K562 (cell line): ENCODE results near the gene GRIK3. TPM values are rescaled to one million over a fixed set of nuclear protein-coding genes. Genes with fewer than 3 reads are reported as not detected.

Source experiments
- ATAC-seq: fragments of 200-7000 bp; cut with Tn5 transposase; 3 replicates; pipeline ENCODE4 v1.9.1; 2020; ENCODE audit warnings: moderate library complexity
- BruUV-seq: library from RNA; stranded (reverse); fragments of 400-500 nt; replicated peaks from 2 replicates; lab custom pipeline; 2021; lab: Mats Ljungman, UMichigan
- CTCF ChIA-PET: fragments of 300-600 bp; formaldehyde crosslinking; extraction: SDS; loops from one replicate; lab custom pipeline; 2021; ENCODE audit warnings: low intra/inter-chr PET ratio; lab: Yijun Ruan, JAX
- POLR2A ChIA-PET: fragments of 300-600, 350-650 bp; sonication (Branson Sonifier 250); formaldehyde crosslinking; extraction: SDS; loops from one replicate; lab custom pipeline; 2021; ENCODE audit warnings: antibody characterized with exemption, inconsistent platforms; lab: Yijun Ruan, JAX
- DNase-seq, 4 experiments: peaks; one replicate each; pipeline versions ENCODE4 v3.0.0 to v3.0.0-alpha.2; 2011 to 2018; ENCODE audit warnings: low spot score in 3 of 4, mixed read lengths in 3 of 4; ENCODE audit errors: extremely low read depth in 1 of 4
- FAIRE-seq: peaks from 2 replicates; lab custom pipeline; 2011; peaks lifted over from hg19 to GRCh38; lab: Jason Lieb, UNC
- H2AFZ ChIP-seq: 2 replicates; pipeline ENCODE4 v1.6.0; 2011; ENCODE audit warnings: low read depth, low read length, control low read depth, inconsistent platforms
- H3K27ac ChIP-seq: fragments of 200-600 bp; 3 replicates; pipeline ENCODE4 v1.8.0; 2011; ENCODE audit warnings: low read depth, mild to moderate bottlenecking, control low read depth, inconsistent platforms, low read length, moderate library complexity, mixed read lengths; ENCODE audit errors: extremely low read depth
- H3K27me3 ChIP-seq, 2 experiments: fragments of 300-600 bp in 1 of 2; 2 replicates in 1 of 2; 3 replicates in 1 of 2; pipeline versions ENCODE4 v1.6.0 to v1.8.0; 2011; ENCODE audit warnings: inconsistent platforms in 2 of 2, low read length in 2 of 2, mild to moderate bottlenecking in 1 of 2, mixed read lengths in 1 of 2, moderate library complexity in 1 of 2; ENCODE audit not compliant: control insufficient read depth in 2 of 2, insufficient read depth in 2 of 2
- H3K36me3 ChIP-seq: fragments of 300-600 bp; 3 replicates; pipeline ENCODE4 v1.8.0; 2011; ENCODE audit warnings: mild to moderate bottlenecking, low read length, inconsistent platforms; ENCODE audit not compliant: control insufficient read depth, insufficient read depth
- H3K4me1 ChIP-seq, 2 experiments: fragments of 200-600 bp in 1 of 2; replicated peaks in 1 of 2; 2 replicates in 1 of 2; 3 replicates in 1 of 2; pipeline versions ENCODE4 v1.5.1 to v1.8.0; 2011; ENCODE audit warnings: inconsistent platforms in 2 of 2, low read length in 2 of 2, mild to moderate bottlenecking in 1 of 2, mixed read lengths in 1 of 2, moderate library complexity in 1 of 2; ENCODE audit not compliant: control insufficient read depth in 2 of 2, insufficient read depth in 2 of 2
- H3K4me2 ChIP-seq: 2 replicates; pipeline ENCODE4 v1.6.1; 2011; ENCODE audit warnings: low read length, control low read depth, inconsistent platforms, mixed read lengths; ENCODE audit not compliant: insufficient read depth
- H3K4me3 ChIP-seq: fragments of 200-600 bp; sonication (generic), shearing (Covaris generic); 2 replicates; pipeline ENCODE4 v1.5.1; 2016; ENCODE audit warnings: control low read depth, inconsistent platforms
- H3K79me2 ChIP-seq: fragments of 200-600 bp; 3 replicates; pipeline ENCODE4 v1.8.0; 2011; ENCODE audit warnings: low read length, inconsistent platforms; ENCODE audit not compliant: control insufficient read depth, insufficient read depth
- H3K9ac ChIP-seq, 2 experiments: 2 replicates each; pipeline versions ENCODE4 v1.6.0 to v1.6.1; 2011; ENCODE audit warnings: low read depth in 2 of 2, low read length in 2 of 2, control low read depth in 1 of 2, inconsistent platforms in 1 of 2, mild to moderate bottlenecking in 1 of 2, mixed read lengths in 1 of 2; ENCODE audit not compliant: insufficient read depth in 1 of 2
- H3K9me1 ChIP-seq: one replicate; pipeline ENCODE4 v1.6.0; 2011; ENCODE audit warnings: inconsistent platforms, mild to moderate bottlenecking, low read length, moderate library complexity; ENCODE audit not compliant: control insufficient read depth, insufficient read depth
- H3K9me3 ChIP-seq: replicated peaks from 2 replicates; pipeline ENCODE4 v1.5.1; 2011; ENCODE audit warnings: low read depth, low read length, inconsistent platforms; ENCODE audit not compliant: control insufficient read depth, insufficient read depth
- H4K20me1 ChIP-seq: replicated peaks from 2 replicates; pipeline ENCODE4 v1.6.1; 2011; ENCODE audit warnings: low read length, inconsistent platforms, mixed read lengths; ENCODE audit not compliant: control insufficient read depth, insufficient read depth
- NCOA6 ChIP-seq: fragments of 450-650 bp; IDR thresholded peaks from 2 replicates; pipeline ENCODE4 v1.6.1; 2017; ENCODE audit warnings: mild to moderate bottlenecking
- SMARCA4 ChIP-seq: fragments of 450-650 bp; IDR thresholded peaks from 2 replicates; pipeline ENCODE4 v1.6.1; 2016
- in situ Hi-C: fragments of 300-500 bp; cut with MboI; formaldehyde crosslinking; loops from 4 replicates; pipeline ENCODE4 v1.15.0; 2018; ENCODE audit warnings: inconsistent platforms, mixed read lengths
- intact Hi-C: fragments of 100-400 bp; cut with micrococcal nuclease; formaldehyde crosslinking; loops from 2 replicates; pipeline ENCODE4 v1.14.2; 2022
- polyA plus RNA-seq, 8 experiments: library from polyadenylated mRNA; depleted of rRNA in 4 of 8; stranded (reverse) in 5 of 8; unstranded in 3 of 8; fragments of >200 nt; fragmentation: Nextera tagmentation in 2 of 8; fragmentation: Illumina TruSeq in 1 of 8; extraction: Ambion mirVana in 2 of 8; extraction: Trizol in 1 of 8; gene quantifications; 2 replicates each; pipeline versions ENCODE4 v1.2.1 to v1.2.3, GENCODE V29; 2011 to 2014; ENCODE audit warnings: inconsistent platforms in 1 of 8, missing spikeins in 1 of 8
- total RNA-seq, 7 experiments: library from RNA; depleted of rRNA in 6 of 7; stranded (reverse); fragments of >200 nt in 6 of 7; fragmentation: Illumina TruSeq in 2 of 7; extraction: Trizol in 2 of 7; gene quantifications; 2 replicates each; pipeline versions ENCODE4 v1.2.1 to v1.2.3, GENCODE V29; 2011 to 2021; ENCODE audit warnings: low replicate concordance in 1 of 7
- TF ChIP-seq, protein P1 (sequence below): fragments of 200-400 bp; formaldehyde crosslinking; IDR thresholded peaks from 2 replicates; pipeline ENCODE4 v1.6.1; 2017; ENCODE audit warnings: mild to moderate bottlenecking, low read depth, low read length, moderate library complexity
- TF ChIP-seq, protein P2 (sequence below): fragments of 450-650 bp; formaldehyde crosslinking; conservative IDR thresholded peaks from 2 replicates; pipeline ENCODE4 v1.4.0; 2022; ENCODE audit warnings: mild to moderate bottlenecking, missing genetic modification characterization

The GRIK3 gene
- total and polyA plus RNA-seq, 9 of the 15 experiments (the other 6 are each of a cell fraction or from before 2014, with no cell fraction given), result not detected

DNA sequence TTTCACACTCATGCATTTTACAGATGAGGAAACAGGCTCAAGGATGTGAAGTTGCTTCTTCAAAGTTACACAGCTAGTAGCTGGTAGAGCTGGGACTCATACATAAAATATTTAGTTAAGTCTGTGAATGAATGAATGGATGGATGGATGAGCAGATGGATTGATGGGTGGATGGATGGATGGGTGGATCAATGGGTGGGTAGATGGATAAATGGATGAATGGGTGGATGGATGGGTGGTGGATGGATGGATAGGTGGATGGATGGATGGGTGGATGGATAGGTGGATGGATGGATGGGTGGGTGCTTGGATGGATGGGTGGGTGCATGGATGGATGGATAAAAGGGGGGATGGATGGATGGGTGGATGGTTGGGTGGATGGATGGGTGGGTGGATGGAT, 240.9 kb downstream of the GRIK3 start:
- peaks cover 0 to 8% of the 10 kb centered on the region in 2 experiments; a peak in 2 of 5 replicates for H3K27me3 ChIP-seq
- no peaks in the 10 kb centered on the region for H3K36me3 ChIP-seq
- H3K9me3 ChIP-seq, result no peaks in the 10 kb centered on the region
- no peaks in the 10 kb centered on the region for H3K79me2 ChIP-seq
- H4K20me1 ChIP-seq, result 0 out of 2 replicates have a peak, but pooled peaks cover 21% of the 10 kb centered on the region
- intact Hi-C loops, result no loop called here
- ChIA-PET POLR2A (interaction anchor here (0.6 kb wide), 1 partner anchor 684 kb away, joined by 3 read pairs; no protein-coding TSS in a partner anchor), CTCF (no interaction called here)
- TF ChIP-seq SMARCA4, result no peak
- TF ChIP-seq, protein P1, sequence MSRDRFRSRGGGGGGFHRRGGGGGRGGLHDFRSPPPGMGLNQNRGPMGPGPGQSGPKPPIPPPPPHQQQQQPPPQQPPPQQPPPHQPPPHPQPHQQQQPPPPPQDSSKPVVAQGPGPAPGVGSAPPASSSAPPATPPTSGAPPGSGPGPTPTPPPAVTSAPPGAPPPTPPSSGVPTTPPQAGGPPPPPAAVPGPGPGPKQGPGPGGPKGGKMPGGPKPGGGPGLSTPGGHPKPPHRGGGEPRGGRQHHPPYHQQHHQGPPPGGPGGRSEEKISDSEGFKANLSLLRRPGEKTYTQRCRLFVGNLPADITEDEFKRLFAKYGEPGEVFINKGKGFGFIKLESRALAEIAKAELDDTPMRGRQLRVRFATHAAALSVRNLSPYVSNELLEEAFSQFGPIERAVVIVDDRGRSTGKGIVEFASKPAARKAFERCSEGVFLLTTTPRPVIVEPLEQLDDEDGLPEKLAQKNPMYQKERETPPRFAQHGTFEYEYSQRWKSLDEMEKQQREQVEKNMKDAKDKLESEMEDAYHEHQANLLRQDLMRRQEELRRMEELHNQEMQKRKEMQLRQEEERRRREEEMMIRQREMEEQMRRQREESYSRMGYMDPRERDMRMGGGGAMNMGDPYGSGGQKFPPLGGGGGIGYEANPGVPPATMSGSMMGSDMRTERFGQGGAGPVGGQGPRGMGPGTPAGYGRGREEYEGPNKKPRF, result no peak
- TF ChIP-seq, protein P2, sequence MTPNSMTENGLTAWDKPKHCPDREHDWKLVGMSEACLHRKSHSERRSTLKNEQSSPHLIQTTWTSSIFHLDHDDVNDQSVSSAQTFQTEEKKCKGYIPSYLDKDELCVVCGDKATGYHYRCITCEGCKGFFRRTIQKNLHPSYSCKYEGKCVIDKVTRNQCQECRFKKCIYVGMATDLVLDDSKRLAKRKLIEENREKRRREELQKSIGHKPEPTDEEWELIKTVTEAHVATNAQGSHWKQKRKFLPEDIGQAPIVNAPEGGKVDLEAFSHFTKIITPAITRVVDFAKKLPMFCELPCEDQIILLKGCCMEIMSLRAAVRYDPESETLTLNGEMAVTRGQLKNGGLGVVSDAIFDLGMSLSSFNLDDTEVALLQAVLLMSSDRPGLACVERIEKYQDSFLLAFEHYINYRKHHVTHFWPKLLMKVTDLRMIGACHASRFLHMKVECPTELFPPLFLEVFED, result 0 out of 2 replicates have a peak, but pooled peaks have one; percentile 44
- no peak for TF ChIP-seq NCOA6
- no peak overlapping the region for H3K4me2 ChIP-seq
- DNase-seq (no peak), FAIRE-seq (no peak), ATAC-seq (no peak)
- no peak overlapping the region for H3K9ac ChIP-seq
- no TSS peak for BruUV-seq
- no peak overlapping the region for H2AFZ ChIP-seq
- in situ Hi-C loops, result no loop called here
- no peaks in the 10 kb centered on the region for H3K4me1 ChIP-seq
- no peak overlapping the region for H3K4me3 ChIP-seq
- no peaks in the 10 kb centered on the region for H3K9me1 ChIP-seq
- H3K27ac ChIP-seq, result no peak overlapping the region
